Endodermal cell (in vitro differentiated cells): ENCODE data around the gene KREMEN1. TPM values are rescaled to one million over a fixed set of nuclear protein-coding genes. Genes with fewer than 3 reads are reported as not detected.

Experiments used
- DNase-seq: peaks from one replicate; pipeline ENCODE4 v3.0.0-alpha.2; 2017
- H3K27ac ChIP-seq: 2 replicates; pipeline ENCODE4 v1.5.1; 2013; ENCODE audit warnings: mild to moderate bottlenecking, low read depth, low read length, moderate library complexity
- H3K27me3 ChIP-seq: 2 replicates; pipeline ENCODE4 v1.6.1; 2013; ENCODE audit warnings: mild to moderate bottlenecking, low read length, moderate library complexity; ENCODE audit not compliant: insufficient read depth, control insufficient read depth, poor library complexity, severe bottlenecking
- H3K36me3 ChIP-seq: 2 replicates; pipeline ENCODE4 v1.7.0; 2013; ENCODE audit warnings: mild to moderate bottlenecking, low read length, moderate library complexity; ENCODE audit not compliant: control insufficient read depth, insufficient read depth
- H3K4me1 ChIP-seq: one replicate; pipeline ENCODE4 v1.7.0; 2013; ENCODE audit warnings: low read length; ENCODE audit not compliant: control insufficient read depth, insufficient read depth
- H3K4me3 ChIP-seq: 2 replicates; pipeline ENCODE4 v1.5.1; 2013; ENCODE audit warnings: mild to moderate bottlenecking, low read length, moderate library complexity
- H3K9ac ChIP-seq: 2 replicates; pipeline ENCODE4 v1.6.1; 2013; ENCODE audit warnings: mild to moderate bottlenecking, low read length, moderate library complexity; ENCODE audit not compliant: poor library complexity, severe bottlenecking; ENCODE audit errors: extremely low read depth
- H3K9me3 ChIP-seq: 2 replicates; pipeline ENCODE4 v1.6.1; 2013; ENCODE audit warnings: mild to moderate bottlenecking, low read length, moderate library complexity; ENCODE audit not compliant: control insufficient read depth
- H3K27ac Mint-ChIP-seq: 2 replicates; pipeline ENCODE4 v1.8.0; 2020; ENCODE audit warnings: mixed read lengths
- H3K27me3 Mint-ChIP-seq: 2 replicates; pipeline ENCODE4 v1.8.0; 2021; ENCODE audit warnings: mild to moderate bottlenecking, mixed read lengths; ENCODE audit not compliant: insufficient read depth
- H3K36me3 Mint-ChIP-seq: 2 replicates; pipeline ENCODE4 v1.8.0; 2020; ENCODE audit warnings: low read depth, mixed read lengths
- H3K4me1 Mint-ChIP-seq: 2 replicates; pipeline ENCODE4 v1.8.0; 2020; ENCODE audit warnings: mixed read lengths
- H3K4me3 Mint-ChIP-seq: 2 replicates; pipeline ENCODE4 v1.8.0; 2020; ENCODE audit warnings: mild to moderate bottlenecking, moderate library complexity, mixed read lengths
- H3K9me3 Mint-ChIP-seq: 2 replicates; pipeline ENCODE4 v1.8.0; 2020; ENCODE audit warnings: mild to moderate bottlenecking, mixed read lengths
- whole genome bisulfite sequencing, 2 experiments: methylation state at CpG; one replicate each; pipeline versions ENCODE4 v1.1.5 to v1.1.7; 2013; ENCODE audit warnings: missing lambda C conversion rate in 2 of 2, mixed read lengths in 1 of 2; ENCODE audit not compliant: insufficient coverage in 1 of 2, insufficient read length in 1 of 2; 5-methylcytosine and 5-hydroxymethylcytosine counted together
- total RNA-seq, 2 donors: library from RNA; stranded (reverse); fragmentation: NEBNext Ultra II Directional in 1 of 2; extraction: Animal tissue kit (Norgen Biotek cat#: 25700) in 1 of 2; gene quantifications; 2 replicates in 1 of 2; 3 replicates in 1 of 2; pipeline ENCODE4 v1.2.1, GENCODE V29; 2021
- TF ChIP-seq, protein P1 (sequence below): fragments of 200-600 bp; sonication (generic); conservative IDR thresholded peaks from 2 replicates; pipeline ENCODE4 v1.5.0; 2021; ENCODE audit warnings: antibody characterized with exemption, mild to moderate bottlenecking

Gene KREMEN1
- total RNA-seq, 2 donors from 2014 or later = 6.2 to 7.5 TPM

- Mint-ChIP-seq H3K9me3 (no peaks in the 10 kb centered on the region), H3K4me3 (no peak overlapping the region), H3K27ac (no peak overlapping the region), H3K36me3 (no peaks in the 10 kb centered on the region), H3K4me1 (no peaks in the 10 kb centered on the region), H3K27me3 (no peaks in the 10 kb centered on the region)
- H3K36me3 ChIP-seq = no peaks in the 10 kb centered on the region
- H3K4me1 ChIP-seq = no peaks in the 10 kb centered on the region
- DNase-seq = no peak
- no peaks in the 10 kb centered on the region for H3K9me3 ChIP-seq
- 85 to 88% methylated on average over 3 to 7 of the region's 7 CpGs for WGBS, 2 experiments
- no peak overlapping the region for H3K4me3 ChIP-seq
- H3K9ac ChIP-seq = no peak overlapping the region
- no peaks in the 10 kb centered on the region for H3K27me3 ChIP-seq
- TF ChIP-seq, protein P1, sequence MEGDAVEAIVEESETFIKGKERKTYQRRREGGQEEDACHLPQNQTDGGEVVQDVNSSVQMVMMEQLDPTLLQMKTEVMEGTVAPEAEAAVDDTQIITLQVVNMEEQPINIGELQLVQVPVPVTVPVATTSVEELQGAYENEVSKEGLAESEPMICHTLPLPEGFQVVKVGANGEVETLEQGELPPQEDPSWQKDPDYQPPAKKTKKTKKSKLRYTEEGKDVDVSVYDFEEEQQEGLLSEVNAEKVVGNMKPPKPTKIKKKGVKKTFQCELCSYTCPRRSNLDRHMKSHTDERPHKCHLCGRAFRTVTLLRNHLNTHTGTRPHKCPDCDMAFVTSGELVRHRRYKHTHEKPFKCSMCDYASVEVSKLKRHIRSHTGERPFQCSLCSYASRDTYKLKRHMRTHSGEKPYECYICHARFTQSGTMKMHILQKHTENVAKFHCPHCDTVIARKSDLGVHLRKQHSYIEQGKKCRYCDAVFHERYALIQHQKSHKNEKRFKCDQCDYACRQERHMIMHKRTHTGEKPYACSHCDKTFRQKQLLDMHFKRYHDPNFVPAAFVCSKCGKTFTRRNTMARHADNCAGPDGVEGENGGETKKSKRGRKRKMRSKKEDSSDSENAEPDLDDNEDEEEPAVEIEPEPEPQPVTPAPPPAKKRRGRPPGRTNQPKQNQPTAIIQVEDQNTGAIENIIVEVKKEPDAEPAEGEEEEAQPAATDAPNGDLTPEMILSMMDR = no peak
- no peak overlapping the region for H3K27ac ChIP-seq
Measured at GRCh38 chr22:29187831-29188230, 115.0 kb downstream of the KREMEN1 start.

GRCh38 chr22:29190051-29190450 is 117.2 kb downstream of the KREMEN1 start:
- Histone ChIP-seq H3K36me3 (no peaks in the 10 kb centered on the region), H3K27ac (no peak overlapping the region), H3K4me3 (no peak overlapping the region), H3K4me1 (no peaks in the 10 kb centered on the region), H3K9me3 (no peaks in the 10 kb centered on the region), H3K9ac (no peak overlapping the region), H3K27me3 (no peaks in the 10 kb centered on the region)
- Mint-ChIP-seq H3K4me3 (no peak overlapping the region), H3K36me3 (peaks cover 2% of the 10 kb centered on the region), H3K4me1 (no peaks in the 10 kb centered on the region), H3K27ac (peak overlapping the region; percentile 48), H3K27me3 (no peaks in the 10 kb centered on the region), H3K9me3 (peaks cover 4% of the 10 kb centered on the region)
- DNase-seq = no peak
- WGBS, 2 experiments = 80 to 90% methylated on average over 1 to 8 of the region's 8 CpGs
- TF ChIP-seq, protein P1 = no peak

- Histone ChIP-seq H3K27me3 (no peaks in the 10 kb centered on the region), H3K4me1 (no peaks in the 10 kb centered on the region), H3K4me3 (no peak overlapping the region), H3K36me3 (no peaks in the 10 kb centered on the region), H3K27ac (no peak overlapping the region), H3K9me3 (no peaks in the 10 kb centered on the region), H3K9ac (no peak overlapping the region)
- H3K4me1 Mint-ChIP-seq = peaks cover 2% of the 10 kb centered on the region
- H3K27me3 Mint-ChIP-seq = no peaks in the 10 kb centered on the region
- TF ChIP-seq, protein P1 = no peak
- H3K27ac Mint-ChIP-seq = no peak overlapping the region
- H3K9me3 Mint-ChIP-seq = peaks cover 4% of the 10 kb centered on the region
- no peak for DNase-seq
- no peak overlapping the region for H3K4me3 Mint-ChIP-seq
- peaks cover 3% of the 10 kb centered on the region for H3K36me3 Mint-ChIP-seq
- 94 to 95% methylated on average over 10 of the region's 10 CpGs for WGBS, 2 experiments
Measured at GRCh38 chr22:29190918-29191317, 118.1 kb downstream of the KREMEN1 start.
